ENCODE results near the gene FZR1. TPM values are rescaled to one million over a fixed set of nuclear protein-coding genes. Genes with fewer than 3 reads are reported as not detected.

FZR1 gene
- total RNA-seq, 1 donor from 2014 or later, result 54.9 TPM

- TF ChIP-seq CTCF (IDR thresholded peaks at IDR 0.05; ENCODE audit: unreplicated experiment), result no peak
- H3K9me3 Mint-ChIP-seq, result peaks cover 9% of the 10 kb centered on the region
- H3K4me3 Mint-ChIP-seq, result peak overlapping the region; percentile 15
- no peak for DNase-seq (ENCODE audit: low spot score in 2 of 2, unreplicated experiment in 2 of 2)
- peaks cover 4% of the 10 kb centered on the region for H3K36me3 Mint-ChIP-seq
- peaks cover 8% of the 10 kb centered on the region for H3K4me1 Mint-ChIP-seq
- H3K27ac Mint-ChIP-seq, result no peak overlapping the region
- H3K27me3 Mint-ChIP-seq (ENCODE audit: low read depth), result peaks cover 66% of the 10 kb centered on the region
Measured at GRCh38 chr19:3465552-3465951, 40.6 kb upstream of the FZR1 start.

GRCh38 chr19:3466635-3467034, 39.5 kb upstream of the FZR1 start:
- Mint-ChIP-seq H3K4me3 (no peak overlapping the region), H3K27ac (no peak overlapping the region), H3K36me3 (peaks cover 4% of the 10 kb centered on the region), H3K4me1 (peaks cover 8% of the 10 kb centered on the region), H3K27me3 (ENCODE audit: low read depth) (peaks cover 63% of the 10 kb centered on the region), H3K9me3 (peaks cover 9% of the 10 kb centered on the region)
- DNase-seq (ENCODE audit: low spot score in 2 of 2, unreplicated experiment in 2 of 2), result no peak
- TF ChIP-seq CTCF (IDR thresholded peaks at IDR 0.05; ENCODE audit: unreplicated experiment), result no peak

DNA sequence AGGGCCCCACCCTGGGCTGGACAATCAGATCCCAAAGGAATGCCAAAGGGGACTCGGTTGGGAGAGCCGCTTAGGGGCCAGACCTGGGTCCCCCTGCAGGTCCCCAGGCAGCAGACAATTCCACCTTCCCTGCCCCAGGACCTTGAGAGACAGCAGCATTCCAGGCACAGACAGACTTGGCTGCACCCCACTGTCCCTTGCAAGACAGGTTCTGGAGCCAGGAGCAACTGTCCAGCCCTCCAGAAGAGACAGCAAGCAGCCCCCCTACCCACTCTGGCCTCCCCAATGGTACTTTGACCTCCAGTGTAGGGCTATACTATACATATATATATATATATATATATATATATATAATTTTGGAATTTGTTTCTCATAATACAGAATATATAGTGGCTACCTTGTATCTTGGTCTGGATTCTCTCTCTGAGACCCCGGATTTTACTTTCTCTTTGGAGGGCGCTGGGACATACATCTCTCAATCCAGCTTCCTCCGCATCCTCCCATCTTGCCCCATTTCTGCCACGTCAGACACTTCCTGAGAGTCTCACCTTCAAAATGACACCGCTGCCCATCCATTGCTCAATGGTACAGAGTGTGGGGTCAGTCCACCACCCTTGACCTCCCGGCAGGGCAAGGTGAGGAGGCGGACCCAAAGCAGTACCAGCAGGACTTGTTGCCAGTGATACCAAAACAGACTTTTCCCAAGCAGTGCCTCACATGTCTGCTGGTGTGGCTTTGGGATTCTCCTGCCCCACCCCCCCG, 38.5 kb upstream of the FZR1 start:
- no peak for TF ChIP-seq CTCF (IDR thresholded peaks at IDR 0.05; ENCODE audit: unreplicated experiment)
- no peak for DNase-seq (ENCODE audit: low spot score in 2 of 2, unreplicated experiment in 2 of 2)
- Mint-ChIP-seq H3K27me3 (ENCODE audit: low read depth) (peaks cover 57% of the 10 kb centered on the region), H3K36me3 (peaks cover 4% of the 10 kb centered on the region), H3K27ac (no peak overlapping the region), H3K4me1 (peaks cover 5% of the 10 kb centered on the region), H3K9me3 (peaks cover 9% of the 10 kb centered on the region), H3K4me3 (no peak overlapping the region)

DNA sequence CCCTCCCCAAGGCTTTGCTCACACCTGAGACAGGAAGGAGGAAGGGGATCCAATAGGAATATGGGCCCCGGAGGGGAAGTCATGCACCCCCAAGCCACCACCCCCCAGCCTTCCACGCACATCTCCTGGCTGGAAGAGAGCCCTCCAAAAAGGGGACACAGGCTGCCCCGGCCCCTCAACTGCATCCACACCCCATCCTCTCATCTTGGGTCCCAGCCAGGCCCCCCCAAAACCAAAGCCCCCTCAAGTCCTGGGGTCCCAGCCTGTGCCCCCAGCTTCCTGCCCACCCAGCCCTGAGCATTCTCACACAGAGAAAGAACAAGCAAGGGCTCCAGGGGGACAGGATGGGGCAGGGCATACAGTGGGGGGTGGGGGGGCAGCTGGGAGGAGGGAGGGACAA, 37.9 kb upstream of the FZR1 start:
- Mint-ChIP-seq H3K9me3 (peaks cover 9% of the 10 kb centered on the region), H3K4me3 (no peak overlapping the region), H3K4me1 (peaks cover 2% of the 10 kb centered on the region), H3K27me3 (ENCODE audit: low read depth) (peaks cover 53% of the 10 kb centered on the region), H3K27ac (no peak overlapping the region), H3K36me3 (peaks cover 4% of the 10 kb centered on the region)
- DNase-seq (ENCODE audit: low spot score in 2 of 2, unreplicated experiment in 2 of 2), result no peak
- no peak for TF ChIP-seq CTCF (IDR thresholded peaks at IDR 0.05; ENCODE audit: unreplicated experiment)

- Mint-ChIP-seq H3K4me3 (no peak overlapping the region), H3K9me3 (peaks cover 9% of the 10 kb centered on the region), H3K27me3 (ENCODE audit: low read depth) (peaks cover 48% of the 10 kb centered on the region), H3K36me3 (peaks cover 4% of the 10 kb centered on the region), H3K4me1 (peaks cover 2% of the 10 kb centered on the region), H3K27ac (no peak overlapping the region)
- TF ChIP-seq CTCF (IDR thresholded peaks at IDR 0.05; ENCODE audit: unreplicated experiment), result no peak
- no peak for DNase-seq (ENCODE audit: low spot score in 2 of 2, unreplicated experiment in 2 of 2)
Measured at GRCh38 chr19:3469638-3470499, 36.2 kb upstream of the FZR1 start.
